HepG2 (cell line): ENCODE measurements around the gene GRK6. TPM values are rescaled to one million over a fixed set of nuclear protein-coding genes. Genes with fewer than 3 reads are reported as not detected.

ENCODE experiments used
- ATAC-seq: fragments of 200-7000 bp; cut with Tn5 transposase; 3 replicates; pipeline ENCODE4 v1.9.1; 2020; ENCODE audit warnings: mild to moderate bottlenecking, moderate library complexity
- BruUV-seq: library from RNA; stranded (reverse); fragments of 400-500 nt; replicated peaks from 2 replicates; lab custom pipeline; 2021; lab: Mats Ljungman, UMichigan
- CTCF ChIA-PET: fragments of 300-600 bp; formaldehyde crosslinking; extraction: SDS; loops from one replicate; lab custom pipeline; 2021; ENCODE audit warnings: low total read pairs, inconsistent platforms, low intra/inter-chr PET ratio; lab: Yijun Ruan, JAX
- POLR2A ChIA-PET: fragments of 350-600 bp; sonication (Branson Sonifier 250); formaldehyde crosslinking; loops from one replicate; lab custom pipeline; 2020; ENCODE audit warnings: antibody characterized with exemption, inconsistent platforms; lab: Yijun Ruan, JAX
- DNase-seq: peaks from one replicate; pipeline ENCODE4 v3.0.0-alpha.2; 2015; ENCODE audit warnings: low spot score
- FAIRE-seq: peaks from 3 replicates; lab custom pipeline; 2011; peaks lifted over from hg19 to GRCh38; lab: Jason Lieb, UNC
- H2AFZ ChIP-seq: one replicate; pipeline ENCODE4 v1.6.1; 2011; ENCODE audit warnings: low read length, inconsistent platforms
- H3K27ac ChIP-seq: fragments of 300-600 bp; 3 replicates; pipeline ENCODE4 v1.8.0; 2011; ENCODE audit warnings: mixed run types, mild to moderate bottlenecking, mixed read lengths, low read length, inconsistent platforms; ENCODE audit not compliant: insufficient read depth; ENCODE audit errors: extremely low read length
- H3K27me3 ChIP-seq, 2 experiments: fragments of 200-600 bp in 1 of 2; 2 replicates in 1 of 2; 3 replicates in 1 of 2; pipeline versions ENCODE4 v1.6.0 to v1.8.0; 2011; ENCODE audit warnings: low read length in 2 of 2, mild to moderate bottlenecking in 2 of 2, moderate library complexity in 2 of 2, inconsistent platforms in 1 of 2; ENCODE audit not compliant: insufficient read depth in 2 of 2, control insufficient read depth in 1 of 2
- H3K36me3 ChIP-seq, 2 experiments: fragments of 200-600 bp in 1 of 2; replicated peaks in 1 of 2; 2 replicates in 1 of 2; 3 replicates in 1 of 2; pipeline versions ENCODE4 v1.5.1 to v1.8.0; 2011; ENCODE audit warnings: low read length in 2 of 2, inconsistent platforms in 1 of 2; ENCODE audit not compliant: insufficient read depth in 2 of 2, control insufficient read depth in 1 of 2
- H3K4me1 ChIP-seq: 2 replicates; pipeline ENCODE4 v1.5.1; 2012; ENCODE audit warnings: low read length, inconsistent platforms; ENCODE audit not compliant: insufficient read depth
- H3K4me2 ChIP-seq: 2 replicates; pipeline ENCODE4 v1.6.0; 2011; ENCODE audit warnings: low read depth, low read length, inconsistent platforms
- H3K4me3 ChIP-seq, 3 experiments: fragments of 200-600 bp in 1 of 3; sonication (generic), shearing (Covaris generic) in 1 of 3; replicated peaks in 1 of 3; 2 replicates each; pipeline ENCODE4 v1.5.1; 2011 to 2016; ENCODE audit warnings: low read length in 3 of 3, inconsistent platforms in 2 of 3, low read depth in 2 of 3, mild to moderate bottlenecking in 2 of 3, control low read depth in 1 of 3, mixed read lengths in 1 of 3; ENCODE audit not compliant: insufficient read depth in 1 of 3
- H3K79me2 ChIP-seq: one replicate; pipeline ENCODE4 v1.6.1; 2011; ENCODE audit warnings: low read length, inconsistent platforms; ENCODE audit not compliant: insufficient read depth
- H3K9ac ChIP-seq: 2 replicates; pipeline ENCODE4 v1.6.0; 2011; ENCODE audit warnings: mild to moderate bottlenecking, low read depth, low read length, inconsistent platforms; ENCODE audit not compliant: insufficient read depth
- H3K9me3 ChIP-seq: 2 replicates; pipeline ENCODE4 v1.5.1; 2012; ENCODE audit warnings: mild to moderate bottlenecking, low read length
- H4K20me1 ChIP-seq: 2 replicates; pipeline ENCODE4 v1.6.0; 2011; ENCODE audit warnings: inconsistent platforms, mild to moderate bottlenecking, low read length, moderate library complexity; ENCODE audit not compliant: insufficient read depth
- AKNA ChIP-seq: sonication (generic); formaldehyde crosslinking; IDR thresholded peaks from 2 replicates; pipeline ENCODE4 v1.4.0; 2020; ENCODE audit warnings: missing genetic modification reagents, borderline replicate concordance
- ARNT2 ChIP-seq: sonication (generic); formaldehyde crosslinking; IDR thresholded peaks from 2 replicates; pipeline ENCODE4 v1.8.0; 2022; ENCODE audit warnings: mild to moderate bottlenecking, low read depth, missing genetic modification reagents, moderate library complexity
- ATF2 ChIP-seq: sonication (generic); formaldehyde crosslinking; IDR thresholded peaks from 2 replicates; pipeline ENCODE4 v1.4.0; 2020; ENCODE audit warnings: missing genetic modification reagents
- CENPBD1 ChIP-seq: sonication (generic); formaldehyde crosslinking; IDR thresholded peaks from 2 replicates; pipeline ENCODE4 v1.8.0; 2022; ENCODE audit warnings: missing genetic modification reagents, low read depth, mild to moderate bottlenecking, borderline replicate concordance
- FOXC1 ChIP-seq: sonication (generic); formaldehyde crosslinking; IDR thresholded peaks from 2 replicates; pipeline ENCODE4 v1.8.0; 2022; ENCODE audit warnings: mild to moderate bottlenecking, missing genetic modification reagents, borderline replicate concordance
- MEF2D ChIP-seq: sonication (generic); formaldehyde crosslinking; IDR thresholded peaks from 2 replicates; pipeline ENCODE4 v1.5.1; 2020; ENCODE audit warnings: mild to moderate bottlenecking, missing genetic modification reagents
- MLLT10 ChIP-seq: sonication (generic); formaldehyde crosslinking; IDR thresholded peaks from 2 replicates; pipeline ENCODE4 v1.4.0; 2020; ENCODE audit warnings: missing genetic modification reagents
- POLR2AphosphoS5 ChIP-seq: IDR thresholded peaks from 2 replicates; pipeline ENCODE4 v1.6.1; 2012; ENCODE audit warnings: low read depth, low read length
- RARG ChIP-seq: sonication (generic); formaldehyde crosslinking; IDR thresholded peaks from 2 replicates; pipeline ENCODE4 v1.4.0; 2020; ENCODE audit warnings: low read depth, mild to moderate bottlenecking, missing genetic modification reagents
- ZFAT ChIP-seq: sonication (generic); formaldehyde crosslinking; conservative IDR thresholded peaks from 2 replicates; pipeline ENCODE4 v1.8.1; 2023; ENCODE audit warnings: missing genetic modification reagents, inconsistent platforms
- ZNF20 ChIP-seq: sonication (generic); formaldehyde crosslinking; IDR thresholded peaks from 2 replicates; pipeline ENCODE4 v1.4.0; 2020; ENCODE audit warnings: mild to moderate bottlenecking, moderate library complexity, missing genetic modification reagents
- ZNF451 ChIP-seq: sonication (generic); formaldehyde crosslinking; IDR thresholded peaks from 2 replicates; pipeline ENCODE4 v1.5.0; 2020; ENCODE audit warnings: mild to moderate bottlenecking, missing genetic modification reagents
- ZNF512 ChIP-seq: sonication (generic); formaldehyde crosslinking; IDR thresholded peaks from 2 replicates; pipeline ENCODE4 v1.4.0; 2020; ENCODE audit warnings: mild to moderate bottlenecking, missing genetic modification reagents
- ZNF563 ChIP-seq: sonication (generic); formaldehyde crosslinking; IDR thresholded peaks from 2 replicates; pipeline ENCODE4 v1.8.0; 2022; ENCODE audit warnings: mild to moderate bottlenecking, moderate library complexity, missing genetic modification reagents
- ZNF567 ChIP-seq: sonication (generic); formaldehyde crosslinking; IDR thresholded peaks from 2 replicates; pipeline ENCODE4 v1.8.1; 2023; ENCODE audit warnings: mild to moderate bottlenecking, missing genetic modification reagents, borderline replicate concordance
- ZNF616 ChIP-seq: sonication (generic); formaldehyde crosslinking; IDR thresholded peaks from 2 replicates; pipeline ENCODE4 v1.5.0; 2020; ENCODE audit warnings: low read depth, mild to moderate bottlenecking, missing genetic modification reagents
- WGBS: methylation state at CpG from one replicate; pipeline ENCODE4 v1.1.6; 2017; ENCODE audit warnings: low lambda C conversion rate; 5-methylcytosine and 5-hydroxymethylcytosine counted together
- in situ Hi-C: cut with HindIII; loops from 2 replicates; pipeline ENCODE4 v1.10.0; 2017; ENCODE audit warnings: low pct_unique_long_range_greater_than_20kb; ENCODE audit not compliant: extremely low pct_ligation_motif_present
- intact Hi-C: fragments of 100-400 bp; cut with micrococcal nuclease; formaldehyde crosslinking; loops from one replicate; pipeline ENCODE4 v1.10.0; 2022; ENCODE audit not compliant: unreplicated experiment
- polyA plus RNA-seq, 8 experiments: library from polyadenylated mRNA; depleted of rRNA in 3 of 8; stranded (reverse) in 7 of 8; unstranded in 1 of 8; fragments of >200 nt; fragmentation: Illumina TruSeq in 4 of 8; extraction: Trizol in 4 of 8; gene quantifications; 2 replicates each; pipeline versions ENCODE4 v1.2.1 to v1.2.3, GENCODE V29; 2011 to 2016; ENCODE audit warnings: low read depth in 4 of 8, missing spikeins in 1 of 8, mixed read lengths in 1 of 8; ENCODE audit not compliant: insufficient read depth in 1 of 8
- total RNA-seq, 5 experiments: library from RNA; depleted of rRNA; stranded (reverse); fragments of >200 nt; fragmentation: Illumina TruSeq; extraction: Trizol; gene quantifications; 2 replicates each; pipeline ENCODE4 v1.2.3, GENCODE V29; 2016; ENCODE audit warnings: low read depth in 1 of 5

Gene GRK6
- total and polyA plus RNA-seq, 2 of the 13 experiments (the other 11 are each of a cell fraction or from before 2014, with no cell fraction given): 13.2 to 19.9 TPM

- H3K4me3 ChIP-seq: no peak overlapping the region
- no peak for TF ChIP-seq MEF2D (CRISPR knock-in tag)
- TF ChIP-seq ZNF512 (CRISPR knock-in tag): no peak
- TF ChIP-seq ZNF20: no peak
- TF ChIP-seq RARG: no peak
- no peak for TF ChIP-seq ZNF451
- TF ChIP-seq FOXC1 (CRISPR knock-in tag): no peak
- no peak for TF ChIP-seq ZNF563 (CRISPR knock-in tag)
- TF ChIP-seq ZNF616 (CRISPR knock-in tag): no peak
- TF ChIP-seq MLLT10 (CRISPR knock-in tag): no peak
- no peak for TF ChIP-seq ATF2 (CRISPR knock-in tag)
- TF ChIP-seq AKNA (CRISPR knock-in tag): no peak
- no peak for TF ChIP-seq ARNT2 (CRISPR knock-in tag)
- no peak for TF ChIP-seq ZNF567
- no peak for TF ChIP-seq POLR2AphosphoS5
- no peak for TF ChIP-seq CENPBD1 (CRISPR knock-in tag)
- no peak for TF ChIP-seq ZFAT (CRISPR knock-in tag)
- WGBS: 93% methylated on average over 3 of the region's 10 CpGs
- H3K9ac ChIP-seq: no peak overlapping the region
- BruUV-seq: no TSS peak
- no peak overlapping the region for H3K27ac ChIP-seq
- in situ Hi-C loops (no loop called here), intact Hi-C loops (no loop called here)
- no peaks in the 10 kb centered on the region for H3K9me3 ChIP-seq
- peaks cover 3 to 45% of the 10 kb centered on the region in 2 experiments; a peak in 3 of 5 replicates for H3K27me3 ChIP-seq
- ATAC-seq (no peak), FAIRE-seq (no peak), DNase-seq (no peak)
- H3K4me1 ChIP-seq: 0 out of 2 replicates have a peak, but pooled peaks cover under 1% of the 10 kb centered on the region
- no peaks in the 10 kb centered on the region for H4K20me1 ChIP-seq
- no peaks in the 10 kb centered on the region for H3K79me2 ChIP-seq
- H3K4me2 ChIP-seq: no peak overlapping the region
- ChIA-PET CTCF (no interaction called here), POLR2A (no interaction called here)
- H3K36me3 ChIP-seq: no peaks in the 10 kb centered on the region
- H2AFZ ChIP-seq: no peak overlapping the region
Observed at GRCh38 chr5:177396807-177397206, 29.7 kb upstream of the GRK6 start.
